Stomach (tissue), 9 donors: ENCODE data around the gene COL7A1. TPM values are rescaled to one million over a fixed set of nuclear protein-coding genes. Genes with fewer than 3 reads are reported as not detected.

Experiments used
- DNase-seq, 2 donors: peaks; one replicate each; pipeline versions ENCODE4 v3.0.0 to v3.0.0-alpha.2; 2013 to 2019
- H3K27ac ChIP-seq, 5 donors: fragments of 200-600 bp in 4 of 5; sonication (generic) in 4 of 5; one replicate each; pipeline ENCODE4 v1.5.1; 2013 to 2019; ENCODE audit warnings: mild to moderate bottlenecking in 1 of 5, moderate library complexity in 1 of 5
- H3K27me3 ChIP-seq, 3 donors: fragments of 200-600 bp; sonication (generic); one replicate each; pipeline ENCODE4 v1.5.1; 2017 to 2019; ENCODE audit warnings: mixed run types in 1 of 3
- H3K36me3 ChIP-seq, 4 donors: fragments of 200-600 bp; sonication (generic); 1 replicate in 3 of 4; 2 replicates in 1 of 4; pipeline ENCODE4 v1.5.1; 2016 to 2019
- H3K4me1 ChIP-seq, 4 donors: fragments of 200-600 bp; sonication (generic); one replicate each; pipeline ENCODE4 v1.5.1; 2016 to 2019
- H3K4me3 ChIP-seq, 4 donors: fragments of 200-600 bp; sonication (generic) in 3 of 4; one replicate each; pipeline ENCODE4 v1.5.1; 2016 to 2019; ENCODE audit warnings: mild to moderate bottlenecking in 1 of 4
- H3K9me3 ChIP-seq, 4 donors: fragments of 200-600 bp; sonication (generic); one replicate each; pipeline ENCODE4 v1.5.1; 2016 to 2019
- EP300 ChIP-seq: sonication (generic); formaldehyde crosslinking; IDR thresholded peaks from one replicate; pipeline ENCODE4 v1.6.1; 2017; ENCODE audit warnings: antibody characterized with exemption
- POLR2A ChIP-seq, 4 donors: fragments of 450-650 bp; IDR thresholded peaks; one replicate each; pipeline ENCODE4 v1.6.1; 2016; ENCODE audit warnings: antibody characterized with exemption in 4 of 4, control low read depth in 2 of 4, mild to moderate bottlenecking in 1 of 4, moderate library complexity in 1 of 4
- POLR2AphosphoS5 ChIP-seq, 3 donors: sonication (generic); formaldehyde crosslinking; IDR thresholded peaks; one replicate each; pipeline ENCODE4 v1.6.1; 2016; ENCODE audit warnings: antibody characterized with exemption in 3 of 3
- WGBS, 5 donors: extraction: QIAGEN DNeasy Blood & Tissue Kit in 3 of 5; methylation state at CpG; one replicate each; pipeline versions ENCODE4 v1.1.5 to v1.1.7; 2013 to 2018; 5-methylcytosine and 5-hydroxymethylcytosine counted together
- intact Hi-C: fragments of 100-400 bp; cut with DNase I; formaldehyde crosslinking; loops from one replicate; pipeline ENCODE4 v1.15.1; 2023; ENCODE audit warnings: low total_unique reads
- polyA plus RNA-seq, 3 donors: library from polyadenylated mRNA; stranded (reverse); fragments of 200-250 nt; gene quantifications; one replicate each; pipeline ENCODE4 v1.2.3, GENCODE V29; 2013
- total RNA-seq, 5 donors: library from RNA; depleted of rRNA; stranded (reverse); fragments of >200 nt; gene quantifications; one replicate each; pipeline versions ENCODE4 v1.1.0 to v1.2.3, GENCODE V29; 2014 to 2016
- TF ChIP-seq, protein P1 (sequence below), 7 experiments: fragments of 450-650 bp in 4 of 7; fragments of 200-600 bp in 3 of 7; sonication (generic) in 3 of 7; IDR thresholded peaks; one replicate each; pipeline ENCODE4 v1.5.1; 2016 to 2019; ENCODE audit warnings: antibody characterized with exemption in 7 of 7, control low read depth in 2 of 7, mild to moderate bottlenecking in 1 of 7
- donor health status: healthy with polysubstance abuse.
- donor health status: Bipolar disorder and iron deficiency.
- donor health status: healthy.

Gene COL7A1
- total and polyA plus RNA-seq, 8 donors = 1.8 to 123 (median 7.7) TPM

DNA sequence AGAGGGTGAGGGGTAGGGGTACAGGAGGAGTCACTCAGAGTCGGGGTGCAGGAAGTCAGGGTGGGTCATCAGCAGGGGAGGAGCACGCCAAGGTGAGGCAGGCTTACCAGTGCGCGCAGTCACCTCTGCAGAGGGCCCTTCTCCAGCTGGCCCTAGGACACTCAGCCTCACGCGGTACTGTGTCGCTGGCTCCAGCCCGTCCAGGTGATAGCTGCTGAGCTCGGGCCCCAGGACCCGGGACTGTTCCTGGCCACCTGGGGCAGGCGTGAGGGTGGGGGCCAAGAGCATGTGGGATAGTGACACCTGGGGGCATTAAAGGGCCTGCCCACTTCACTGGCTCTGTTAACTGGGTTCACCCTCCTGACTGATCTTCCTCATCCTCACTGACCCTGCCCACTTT is 7.4 kb downstream of the COL7A1 start:
- no peak for TF ChIP-seq EP300
- TF ChIP-seq POLR2AphosphoS5 (IDR thresholded peaks at IDR 0.05) = no peak
- TF ChIP-seq, protein P1, sequence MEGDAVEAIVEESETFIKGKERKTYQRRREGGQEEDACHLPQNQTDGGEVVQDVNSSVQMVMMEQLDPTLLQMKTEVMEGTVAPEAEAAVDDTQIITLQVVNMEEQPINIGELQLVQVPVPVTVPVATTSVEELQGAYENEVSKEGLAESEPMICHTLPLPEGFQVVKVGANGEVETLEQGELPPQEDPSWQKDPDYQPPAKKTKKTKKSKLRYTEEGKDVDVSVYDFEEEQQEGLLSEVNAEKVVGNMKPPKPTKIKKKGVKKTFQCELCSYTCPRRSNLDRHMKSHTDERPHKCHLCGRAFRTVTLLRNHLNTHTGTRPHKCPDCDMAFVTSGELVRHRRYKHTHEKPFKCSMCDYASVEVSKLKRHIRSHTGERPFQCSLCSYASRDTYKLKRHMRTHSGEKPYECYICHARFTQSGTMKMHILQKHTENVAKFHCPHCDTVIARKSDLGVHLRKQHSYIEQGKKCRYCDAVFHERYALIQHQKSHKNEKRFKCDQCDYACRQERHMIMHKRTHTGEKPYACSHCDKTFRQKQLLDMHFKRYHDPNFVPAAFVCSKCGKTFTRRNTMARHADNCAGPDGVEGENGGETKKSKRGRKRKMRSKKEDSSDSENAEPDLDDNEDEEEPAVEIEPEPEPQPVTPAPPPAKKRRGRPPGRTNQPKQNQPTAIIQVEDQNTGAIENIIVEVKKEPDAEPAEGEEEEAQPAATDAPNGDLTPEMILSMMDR (IDR thresholded peaks at IDR 0.05) = no peak
- no peak for TF ChIP-seq POLR2A (IDR thresholded peaks at IDR 0.05)
- intact Hi-C loops = no loop called here
- DNase-seq = no peak
- H3K36me3 ChIP-seq = peaks cover 0 to 11% (median 6%) of the 10 kb centered on the region in 4 donors
- no peaks in the 10 kb centered on the region for H3K4me1 ChIP-seq
- 67 to 80% (median 74%) methylated on average over 5 to 11 of the region's 11 CpGs for WGBS, 5 donors
- H3K9me3 ChIP-seq = no peaks in the 10 kb centered on the region
- H3K27me3 ChIP-seq = peaks cover 0 to 24% (median 0%) of the 10 kb centered on the region in 3 donors
- no peak overlapping the region for H3K4me3 ChIP-seq
- H3K27ac ChIP-seq = no peak overlapping the region

GRCh38 chr3:48585411-48585810 is 9.7 kb downstream of the COL7A1 start:
- intact Hi-C loops = no loop called here
- H3K27ac ChIP-seq = no peak overlapping the region
- no peaks in the 10 kb centered on the region for H3K9me3 ChIP-seq
- no peak overlapping the region for H3K4me3 ChIP-seq
- no peaks in the 10 kb centered on the region for H3K4me1 ChIP-seq
- H3K36me3 ChIP-seq = peaks cover 0 to 11% (median 4%) of the 10 kb centered on the region in 4 donors
- 77 to 86% (median 84%) methylated on average over 7 to 8 of the region's 8 CpGs for whole genome bisulfite sequencing, 5 donors
- no peak for TF ChIP-seq EP300
- TF ChIP-seq POLR2A (IDR thresholded peaks at IDR 0.05) = no peak
- TF ChIP-seq, protein P1 (IDR thresholded peaks at IDR 0.05) = no peak
- no peak for TF ChIP-seq POLR2AphosphoS5 (IDR thresholded peaks at IDR 0.05)
- no peak for DNase-seq
- peaks cover 0 to 16% (median 0%) of the 10 kb centered on the region in 3 donors for H3K27me3 ChIP-seq

- Histone ChIP-seq H3K4me1 (no peaks in the 10 kb centered on the region), H3K27ac (no peak overlapping the region), H3K36me3 (peaks cover 0 to 11% (median 4%) of the 10 kb centered on the region in 4 donors), H3K4me3 (no peak overlapping the region), H3K27me3 (peaks cover 0 to 16% (median 0%) of the 10 kb centered on the region in 3 donors), H3K9me3 (no peaks in the 10 kb centered on the region)
- TF ChIP-seq, protein P1 (IDR thresholded peaks at IDR 0.05) = no peak
- TF ChIP-seq POLR2A (IDR thresholded peaks at IDR 0.05) = no peak
- TF ChIP-seq EP300 = no peak
- TF ChIP-seq POLR2AphosphoS5 (IDR thresholded peaks at IDR 0.05) = no peak
- DNase-seq = no peak
- 80 to 95% (median 84%) methylated on average over 1 to 9 of the region's 9 CpGs for WGBS, 5 donors
- intact Hi-C loops = no loop called here
Observed at GRCh38 chr3:48584836-48585235, 10.3 kb downstream of the COL7A1 start.

GRCh38 chr3:48581621-48582481 is 13.3 kb downstream of the COL7A1 start:
- H3K27ac ChIP-seq = no peak overlapping the region
- no peak for DNase-seq
- intact Hi-C loops = no loop called here
- no peaks in the 10 kb centered on the region for H3K27me3 ChIP-seq
- no peaks in the 10 kb centered on the region for H3K9me3 ChIP-seq
- H3K36me3 ChIP-seq = peaks cover 0 to 11% (median 6%) of the 10 kb centered on the region in 4 donors
- no peaks in the 10 kb centered on the region for H3K4me1 ChIP-seq
- TF ChIP-seq, protein P1 (IDR thresholded peaks at IDR 0.05) = no peak
- TF ChIP-seq EP300 (no peak), POLR2A (IDR thresholded peaks at IDR 0.05) (no peak), POLR2AphosphoS5 (IDR thresholded peaks at IDR 0.05) (no peak)
- no peak overlapping the region for H3K4me3 ChIP-seq
- 85 to 90% (median 87%) methylated on average over 10 to 14 of the region's 14 CpGs for WGBS, 5 donors
